Cardiac fibroblast (primary cell): Measurements from ENCODE around the gene KIF26A.
A peak's percentile ranks its signal among the peaks of the same experiment; 100 is the strongest.

ENCODE experiments used
- DNase-seq, 2 donors: peaks; one replicate each; pipeline versions ENCODE4 v3.0.0 to v3.0.0-alpha.2; 2010; ENCODE audit warnings: low read depth in 2 of 2
- H3K4me3 ChIP-seq, 2 donors: replicated peaks in 1 of 2; 1 replicate in 1 of 2; 2 replicates in 1 of 2; pipeline ENCODE4 v1.5.1; 2011; ENCODE audit warnings: low read depth in 2 of 2, low read length in 2 of 2, mild to moderate bottlenecking in 2 of 2, moderate library complexity in 1 of 2
- CTCF ChIP-seq: IDR thresholded peaks from one replicate; pipeline ENCODE4 v1.5.1; 2011; ENCODE audit warnings: low read depth, mild to moderate bottlenecking, low read length, inconsistent platforms

The KIF26A gene

DNA sequence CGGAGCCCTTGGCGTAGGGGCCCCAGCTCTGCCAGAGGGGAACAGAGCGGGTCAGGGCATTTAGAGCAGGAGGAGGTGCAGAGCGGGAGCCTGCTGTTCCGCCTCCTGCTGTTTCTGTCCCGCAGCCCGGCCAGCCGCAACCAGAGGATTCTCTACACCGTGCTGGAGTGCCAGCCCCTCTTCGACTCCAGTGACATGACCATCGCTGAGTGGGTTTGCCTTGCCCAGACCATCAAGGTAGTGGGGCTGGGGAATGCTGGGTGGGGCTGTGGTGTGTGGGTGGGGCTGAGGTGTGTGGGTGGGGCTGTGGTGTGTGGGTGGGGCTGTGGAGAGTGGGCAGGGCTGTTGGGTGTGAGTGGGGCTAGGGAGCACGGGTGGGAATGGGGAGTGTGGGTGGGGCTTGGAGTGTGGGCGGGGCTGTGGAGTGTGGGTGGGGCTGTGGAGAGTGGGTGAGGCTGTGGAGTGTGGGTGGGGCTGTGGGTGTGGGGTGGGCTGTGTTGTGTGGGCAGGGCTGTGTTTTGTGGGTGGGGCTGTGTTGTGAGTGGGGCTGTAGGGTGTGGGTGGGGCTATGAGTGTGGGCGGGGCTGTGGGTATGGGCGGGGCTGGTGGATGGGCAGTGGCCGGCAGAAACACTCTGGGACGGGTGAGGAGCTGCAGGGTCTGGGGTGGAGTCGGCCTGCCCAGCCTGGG is 44.9 kb upstream of the KIF26A start:
- no peak for TF ChIP-seq CTCF
- DNase-seq, result no peak
- no peak overlapping the region for H3K4me3 ChIP-seq

DNA sequence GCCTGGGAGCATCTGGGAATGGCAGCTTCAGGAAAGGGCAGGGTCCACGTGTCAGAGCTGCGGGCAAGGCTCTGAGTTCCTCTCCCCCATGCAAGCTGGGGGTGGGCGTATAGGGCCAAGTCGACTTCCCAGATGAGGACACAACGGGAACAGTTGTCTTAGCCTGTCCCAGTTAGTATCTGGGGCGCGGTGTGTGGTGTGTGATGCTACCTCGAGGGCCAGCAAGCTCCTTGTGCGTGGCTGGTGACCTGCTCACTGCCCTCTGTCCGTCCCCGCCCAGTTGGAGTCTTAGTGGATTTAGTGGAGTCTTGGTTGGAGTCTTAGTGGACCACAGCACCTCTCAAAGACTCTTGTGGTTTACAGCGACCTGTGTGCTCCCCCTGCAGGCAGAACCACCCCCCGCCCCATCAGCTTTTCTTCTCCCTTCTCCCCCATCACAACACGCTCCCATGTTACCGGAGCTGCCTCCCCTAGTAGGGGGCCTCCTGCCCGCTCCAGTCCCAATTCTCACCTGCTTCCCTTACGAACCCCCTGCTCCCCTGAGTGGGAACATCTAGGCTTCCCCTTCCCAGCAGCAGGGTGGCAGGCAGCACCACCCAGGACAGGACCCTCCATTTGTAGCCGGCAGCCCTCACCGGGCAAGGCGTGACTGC is 44.2 kb upstream of the KIF26A start:
- TF ChIP-seq CTCF, result no peak
- DNase-seq, result no peak
- no peak overlapping the region for H3K4me3 ChIP-seq

GRCh38 chr14:104094709-104095425 is 43.5 kb upstream of the KIF26A start:
- peak; percentile 90 for TF ChIP-seq CTCF
- no peak overlapping the region for H3K4me3 ChIP-seq
- DNase-seq, result peak; percentile 43 to 55

DNA sequence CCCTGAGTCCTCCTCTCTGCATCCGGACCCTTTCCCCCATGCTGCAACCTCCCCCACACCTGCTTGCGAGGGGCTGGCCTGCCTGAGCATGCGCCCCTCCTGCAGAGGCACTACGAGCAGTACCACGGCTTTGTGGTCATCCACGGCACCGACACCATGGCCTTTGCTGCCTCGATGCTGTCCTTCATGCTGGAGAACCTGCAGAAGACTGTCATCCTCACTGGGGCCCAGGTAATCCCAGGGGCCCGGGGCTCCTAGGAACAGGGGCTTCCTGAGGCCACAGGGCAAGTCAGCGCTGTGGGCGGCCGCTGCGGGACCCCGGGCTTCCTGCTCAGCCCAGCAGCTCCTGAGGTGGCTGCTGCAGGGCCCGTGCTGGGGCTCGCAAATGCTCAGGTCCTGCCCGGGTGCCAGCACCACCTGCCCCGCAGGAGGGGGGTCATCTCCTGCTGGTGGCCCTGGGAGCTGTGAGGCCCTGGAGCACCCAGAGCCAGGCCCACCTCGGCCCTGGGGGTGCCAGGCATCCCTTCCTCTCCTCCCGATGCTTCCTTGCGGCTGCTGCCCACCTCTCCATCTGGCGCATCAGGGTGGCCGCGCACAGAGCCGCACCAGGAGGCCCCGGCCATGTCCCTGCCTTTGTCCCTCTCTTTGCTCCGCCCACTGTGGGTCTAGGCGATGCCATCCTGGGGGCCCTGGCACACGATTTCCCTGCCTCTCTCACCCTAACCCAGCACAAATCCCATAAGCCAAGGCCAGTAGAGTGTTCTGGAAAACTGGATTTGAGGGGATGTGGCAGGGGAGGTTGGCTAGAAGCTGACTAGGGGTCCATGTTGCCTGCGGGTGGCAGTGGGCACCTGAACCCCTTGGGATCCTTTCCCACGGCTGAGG is 42.7 kb upstream of the KIF26A start:
- H3K4me3 ChIP-seq, result no peak overlapping the region
- no peak for TF ChIP-seq CTCF
- DNase-seq, result no peak

DNA sequence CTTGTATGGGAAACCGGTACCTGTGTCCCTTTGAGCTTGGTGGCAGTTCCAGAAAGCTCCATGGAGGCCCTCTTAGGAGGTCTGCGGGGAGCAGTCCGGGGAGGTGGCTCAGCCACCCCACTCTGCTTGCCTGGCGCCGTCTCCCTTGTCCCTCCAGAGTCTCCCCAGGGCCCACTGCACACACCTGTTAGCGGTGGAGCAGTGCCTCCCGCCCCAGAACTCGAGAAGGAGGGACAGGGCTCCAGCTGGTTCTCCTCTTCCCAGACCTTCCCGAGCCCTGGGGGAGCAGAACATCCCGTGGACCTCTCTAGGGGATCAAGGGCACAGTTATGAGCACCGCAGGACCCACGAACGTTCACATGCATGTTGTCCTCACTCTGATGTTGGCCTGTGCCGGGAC is 42.1 kb upstream of the KIF26A start:
- no peak overlapping the region for H3K4me3 ChIP-seq
- TF ChIP-seq CTCF, result no peak
- DNase-seq, result no peak

DNA sequence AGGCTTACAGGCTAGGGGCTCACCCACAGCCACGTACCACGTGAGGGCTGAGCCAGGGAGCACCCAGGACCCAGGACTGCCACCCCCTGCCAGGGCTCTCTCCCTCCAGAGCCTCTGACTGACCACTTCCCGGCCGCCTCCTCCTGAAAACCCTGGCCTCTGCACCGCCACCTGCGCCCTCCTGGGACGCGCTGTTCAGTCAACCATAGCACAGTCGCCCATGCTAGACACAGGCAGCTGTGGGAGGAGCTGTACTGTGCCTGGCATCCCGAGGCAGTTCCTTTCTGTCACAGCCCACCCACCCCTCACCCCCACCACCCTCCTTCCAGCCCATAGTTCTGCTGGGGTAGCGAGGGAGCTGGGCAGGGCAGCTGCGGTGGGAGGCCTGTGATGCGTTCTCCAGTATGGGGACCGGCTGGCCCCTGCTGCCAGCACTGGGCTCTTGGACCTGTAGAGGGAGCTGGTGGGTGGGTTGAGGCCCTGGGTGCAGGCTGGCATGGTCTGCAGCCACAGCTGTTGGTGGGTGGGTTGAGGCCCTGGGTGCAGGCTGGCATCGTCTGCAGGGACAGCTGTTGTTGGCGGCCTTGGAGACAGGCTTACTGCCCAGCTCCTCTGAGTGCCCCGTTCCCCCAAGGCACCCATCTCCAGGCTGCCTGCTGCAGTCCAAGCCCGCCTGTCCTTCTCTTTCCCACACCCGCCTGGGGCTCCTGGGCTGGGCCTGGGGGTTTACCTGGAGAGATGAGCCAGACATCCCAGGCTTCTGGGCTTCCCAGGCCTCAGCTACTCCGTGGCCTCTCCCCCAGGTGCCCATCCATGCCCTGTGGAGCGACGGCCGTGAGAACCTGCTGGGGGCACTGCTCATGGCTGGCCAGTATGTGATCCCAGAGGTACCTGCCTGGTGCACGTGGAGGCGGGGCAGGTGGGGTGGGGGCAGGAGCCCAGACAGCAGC is 41.4 kb upstream of the KIF26A start:
- TF ChIP-seq CTCF, result no peak
- DNase-seq, result no peak
- H3K4me3 ChIP-seq, result no peak overlapping the region
